Measurements from ENCODE around the gene SDS.

SDS gene, protein sequence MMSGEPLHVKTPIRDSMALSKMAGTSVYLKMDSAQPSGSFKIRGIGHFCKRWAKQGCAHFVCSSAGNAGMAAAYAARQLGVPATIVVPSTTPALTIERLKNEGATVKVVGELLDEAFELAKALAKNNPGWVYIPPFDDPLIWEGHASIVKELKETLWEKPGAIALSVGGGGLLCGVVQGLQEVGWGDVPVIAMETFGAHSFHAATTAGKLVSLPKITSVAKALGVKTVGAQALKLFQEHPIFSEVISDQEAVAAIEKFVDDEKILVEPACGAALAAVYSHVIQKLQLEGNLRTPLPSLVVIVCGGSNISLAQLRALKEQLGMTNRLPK

DNA sequence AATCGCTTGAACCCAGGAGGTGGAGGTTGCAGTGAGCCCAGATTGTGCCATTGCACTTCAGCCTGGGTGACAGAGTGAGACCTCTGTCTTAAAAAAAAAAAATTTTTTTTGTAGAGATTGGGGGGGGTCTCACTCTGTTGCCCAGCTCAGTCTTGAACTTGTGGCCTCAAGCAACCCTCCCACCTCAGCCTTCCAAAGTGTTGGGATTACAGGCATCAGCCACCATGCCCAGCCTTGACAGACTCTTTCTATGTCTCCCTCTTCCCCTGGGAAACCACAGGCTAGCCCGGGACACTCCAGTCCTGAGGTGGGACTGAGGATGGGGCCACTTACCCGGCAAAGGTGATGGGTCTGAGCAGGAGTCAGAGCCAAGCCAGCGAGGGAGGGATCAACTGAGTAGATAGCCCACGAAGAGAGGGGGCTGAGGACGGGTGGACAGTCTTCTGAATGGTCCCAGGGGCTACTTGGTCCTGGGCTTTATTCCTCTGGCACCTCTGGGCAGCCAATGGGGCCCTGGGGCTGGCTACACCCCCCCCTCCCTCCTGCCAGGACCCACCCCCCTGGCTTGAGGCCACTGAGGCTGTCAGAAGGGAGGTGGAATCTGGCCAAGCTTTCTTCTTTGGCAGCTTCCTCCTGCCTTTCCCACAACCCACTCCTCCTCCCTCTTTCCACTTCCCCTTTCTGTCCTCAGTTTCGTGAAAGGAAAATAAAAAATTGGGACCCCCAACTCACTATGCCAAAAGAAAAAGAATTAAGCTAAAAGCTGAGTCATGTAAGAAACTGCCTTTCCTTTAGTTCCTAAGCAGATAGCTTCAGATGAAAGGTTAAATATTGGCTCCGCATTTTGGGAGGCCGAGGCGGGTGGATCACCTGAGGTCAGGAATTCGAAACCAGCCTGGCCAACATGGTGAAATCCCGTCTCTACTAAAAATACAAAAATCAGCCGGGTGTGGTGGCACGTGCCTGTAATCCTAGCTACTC lies at the start of gene SDS:
SDS (minus strand) TSS at position 453 of the 981 bp plus-strand sequence. CDS start 4,179 bp downstream, outside the sequence.
- DNase-seq: peak; percentile 26 to 29
- TF ChIP-seq POLR2A (IDR thresholded peaks at IDR 0.05; ENCODE audit: low read length) (no peak), GATA1 (IDR thresholded peaks at IDR 0.05; ENCODE audit: low read depth, low read length) (no peak)

DNA sequence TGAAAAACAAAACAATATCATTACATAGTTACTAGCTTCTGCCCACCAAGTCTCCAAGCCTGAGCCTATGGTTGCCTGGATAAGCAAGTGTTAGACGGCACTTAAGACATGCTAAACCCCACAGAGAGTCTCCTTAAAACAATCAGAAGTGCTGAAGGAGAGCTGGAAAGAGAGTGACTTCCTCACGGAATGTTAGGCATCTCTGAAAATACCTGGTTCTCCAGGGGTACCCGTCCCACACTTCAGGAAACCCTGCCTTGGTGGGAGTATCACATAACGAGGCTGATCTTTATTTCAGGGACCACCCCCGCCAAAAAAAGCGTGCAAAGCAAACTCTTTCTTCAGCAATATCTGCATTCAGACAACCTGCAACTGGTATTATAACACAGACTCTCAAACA lies 49.6 kb upstream of the SDS start:
- no peak for DNase-seq
- TF ChIP-seq GATA1 (IDR thresholded peaks at IDR 0.05; ENCODE audit: low read depth, low read length): no peak
- no peak for TF ChIP-seq POLR2A (IDR thresholded peaks at IDR 0.05; ENCODE audit: low read length)

DNA sequence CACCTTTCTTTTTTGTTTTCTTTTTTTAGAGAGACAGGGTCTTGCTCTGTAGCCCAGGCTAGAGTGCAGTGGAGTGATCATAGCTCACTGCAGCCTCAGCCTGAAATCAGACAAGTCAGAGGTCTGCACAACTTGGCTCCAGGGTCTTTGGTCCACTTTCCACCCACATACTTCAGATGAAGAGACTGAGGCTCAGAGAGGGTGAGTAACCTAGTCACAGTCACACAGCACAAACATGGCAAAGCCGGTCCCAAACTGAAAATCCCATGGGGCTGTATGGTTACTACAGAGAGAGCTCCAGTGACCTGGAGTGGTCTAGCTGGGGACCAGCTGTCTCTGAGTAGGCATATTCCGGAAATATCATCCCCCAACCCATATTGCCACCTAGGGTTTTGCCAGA lies 48.8 kb upstream of the SDS start:
- TF ChIP-seq POLR2A (IDR thresholded peaks at IDR 0.05; ENCODE audit: low read length): no peak
- TF ChIP-seq GATA1 (IDR thresholded peaks at IDR 0.05; ENCODE audit: low read depth, low read length): no peak
- no peak for DNase-seq

DNA sequence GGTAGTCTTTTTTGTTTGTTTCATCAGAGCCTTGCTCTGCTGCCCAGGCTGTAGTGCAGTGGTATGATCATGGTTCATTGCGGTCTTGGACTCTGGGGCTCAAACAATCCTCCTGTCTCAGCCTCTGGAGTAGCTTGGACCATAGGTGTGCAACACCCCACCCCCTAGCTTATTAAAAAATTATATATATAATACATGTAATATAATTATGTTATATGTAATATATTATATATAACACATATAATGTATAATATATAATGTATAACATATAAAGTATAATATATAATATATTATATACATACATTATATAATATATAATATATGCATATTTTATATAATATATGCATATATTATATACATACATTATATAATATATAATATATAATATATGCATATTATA lies 46.2 kb upstream of the SDS start:
- DNase-seq: no peak
- no peak for TF ChIP-seq POLR2A (IDR thresholded peaks at IDR 0.05; ENCODE audit: low read length)
- no peak for TF ChIP-seq GATA1 (IDR thresholded peaks at IDR 0.05; ENCODE audit: low read depth, low read length)

DNA sequence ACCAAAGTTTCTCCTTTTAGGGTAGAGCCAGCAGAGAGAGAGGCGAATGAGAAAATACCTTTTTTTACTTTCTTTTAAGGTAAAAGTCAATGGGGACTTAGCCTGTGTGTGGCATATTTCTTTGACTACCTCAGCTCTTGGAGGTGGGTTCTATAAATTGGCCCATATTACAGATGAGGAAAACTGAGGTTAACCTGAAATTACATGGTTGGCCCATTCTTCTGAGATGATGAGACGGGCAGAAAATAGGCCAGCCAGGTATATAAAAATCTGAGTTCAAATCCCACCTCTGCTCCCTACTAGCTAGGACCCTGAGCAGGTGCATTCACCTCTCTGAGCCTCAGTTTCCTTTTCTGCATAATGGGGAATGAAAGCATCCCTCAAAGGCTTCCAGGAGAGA lies 45.6 kb upstream of the SDS start:
- no peak for TF ChIP-seq GATA1 (IDR thresholded peaks at IDR 0.05; ENCODE audit: low read depth, low read length)
- no peak for TF ChIP-seq POLR2A (IDR thresholded peaks at IDR 0.05; ENCODE audit: low read length)
- DNase-seq: no peak

DNA sequence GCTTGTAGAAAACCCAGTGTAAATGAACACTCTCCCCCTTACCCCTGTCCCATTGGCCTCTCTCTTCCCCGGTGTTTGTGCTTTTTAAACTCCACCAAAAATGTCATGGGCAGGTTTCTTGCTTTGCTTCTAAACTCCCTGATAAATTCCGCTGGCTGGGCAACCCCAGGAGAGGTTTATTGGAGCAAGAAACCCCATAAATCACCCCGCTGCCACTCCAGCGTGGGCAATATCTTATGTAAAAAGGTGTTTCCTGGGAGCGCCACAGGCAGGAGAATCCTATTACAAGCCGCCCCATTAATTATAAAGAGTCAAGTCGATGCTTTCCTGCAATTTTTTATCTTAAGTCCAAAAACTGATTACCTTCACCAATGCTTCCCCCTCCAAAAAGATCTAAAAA lies 45.2 kb upstream of the SDS start:
- TF ChIP-seq POLR2A (IDR thresholded peaks at IDR 0.05; ENCODE audit: low read length) (no peak), GATA1 (IDR thresholded peaks at IDR 0.05; ENCODE audit: low read depth, low read length) (no peak)
- DNase-seq: no peak

DNA sequence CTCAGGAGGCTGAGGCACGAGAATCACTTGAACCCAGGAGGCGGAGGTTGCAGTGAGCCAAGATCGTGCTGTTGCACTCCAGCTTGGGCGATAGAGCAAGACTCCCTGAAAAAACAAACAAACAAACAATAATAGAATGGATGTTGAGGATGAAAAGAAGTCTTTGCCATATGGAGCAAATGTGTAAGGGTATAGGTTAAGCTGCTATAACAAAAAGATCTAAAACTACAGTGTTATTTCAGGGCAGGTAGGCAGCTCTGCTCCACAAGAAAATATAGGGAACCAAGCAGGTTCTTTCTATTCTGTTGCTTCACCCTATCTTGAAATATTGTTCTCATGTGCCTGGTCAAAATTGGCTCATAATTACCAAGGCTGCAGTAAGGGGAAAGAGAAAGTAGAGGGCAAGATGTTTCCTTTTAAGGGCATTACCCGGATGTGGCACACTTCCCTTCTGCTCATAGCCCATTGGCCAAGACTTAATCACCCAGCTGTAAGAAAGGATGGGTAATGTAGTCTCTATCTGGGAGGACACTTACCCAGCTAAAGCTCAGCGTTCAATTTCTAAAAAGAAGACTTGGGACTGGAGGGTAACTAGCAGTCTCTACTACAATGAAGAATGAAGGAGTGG lies 42.0 kb upstream of the SDS start:
- no peak for TF ChIP-seq POLR2A (IDR thresholded peaks at IDR 0.05; ENCODE audit: low read length)
- TF ChIP-seq GATA1 (IDR thresholded peaks at IDR 0.05; ENCODE audit: low read depth, low read length): no peak

DNA sequence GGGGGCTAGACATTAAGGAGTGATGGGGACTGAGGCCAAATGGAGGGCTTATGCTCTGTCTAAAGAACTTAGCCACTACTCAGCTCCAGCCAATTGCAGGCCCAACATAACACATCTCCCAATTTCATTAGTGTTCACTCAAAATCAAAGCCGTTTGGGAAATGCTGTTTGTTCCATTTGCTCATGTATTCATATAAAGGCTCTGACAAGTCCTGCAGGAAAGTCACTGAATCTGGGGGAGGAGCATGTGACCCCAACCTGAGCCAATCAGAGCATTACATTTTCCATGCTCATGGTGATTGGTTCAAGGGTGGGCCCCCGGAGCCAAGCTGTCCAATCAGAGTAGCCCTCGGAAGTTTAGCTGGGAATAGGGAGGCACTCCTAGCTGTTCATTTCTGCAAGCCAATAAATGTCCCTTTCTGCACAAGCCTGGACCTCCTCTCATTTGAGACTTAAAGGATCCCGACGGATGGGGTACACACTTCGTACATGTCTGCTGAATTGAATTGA lies 39.4 kb upstream of the SDS start:
- no peak for DNase-seq
- TF ChIP-seq GATA1 (IDR thresholded peaks at IDR 0.05; ENCODE audit: low read depth, low read length) (no peak), POLR2A (IDR thresholded peaks at IDR 0.05; ENCODE audit: low read length) (no peak)

More for the DNA sequence above, 42.0 kb upstream of the SDS start:
- DNase-seq: no peak

DNA sequence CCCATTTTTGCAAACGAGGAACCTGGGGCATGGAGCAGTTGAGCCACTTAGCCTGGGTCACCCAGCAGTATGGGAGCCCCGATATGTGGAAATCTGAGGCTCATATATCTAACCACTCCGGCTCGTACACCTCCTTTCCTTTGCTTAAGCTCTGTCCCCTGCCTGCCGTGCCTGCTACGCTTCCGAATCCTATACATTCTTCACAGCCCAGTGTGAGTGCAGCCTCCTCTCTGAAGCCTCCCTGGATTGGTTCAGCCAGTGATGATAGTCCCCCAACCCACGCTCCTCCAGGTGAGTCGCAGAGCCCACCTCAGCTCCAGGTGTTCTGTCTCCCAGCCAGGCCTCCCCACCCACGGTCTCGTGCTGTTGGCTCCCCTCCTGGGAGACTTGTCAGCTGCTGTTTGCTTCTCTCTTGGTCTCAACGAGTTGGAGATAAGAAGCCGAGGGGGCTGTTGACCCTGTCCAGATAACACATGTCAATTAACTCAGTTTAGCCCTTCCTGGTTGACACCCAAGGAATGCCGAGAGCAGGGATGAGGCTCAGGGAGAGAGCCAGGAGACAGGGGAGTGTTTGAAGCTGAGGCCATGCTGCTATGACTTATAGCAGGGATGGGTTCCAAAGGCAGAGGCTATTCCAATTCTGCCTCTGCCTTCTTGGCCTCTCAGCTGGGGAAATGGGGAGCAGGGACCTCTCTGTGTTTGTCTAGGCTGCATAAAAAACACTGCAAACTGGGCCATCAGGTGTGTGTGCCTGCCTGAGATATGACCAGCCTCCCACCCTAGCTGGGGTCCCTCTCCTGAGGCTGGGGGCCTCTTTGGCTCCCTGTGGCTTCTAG lies 37.5 kb upstream of the SDS start:
- TF ChIP-seq POLR2A (IDR thresholded peaks at IDR 0.05; ENCODE audit: low read length) (no peak), GATA1 (IDR thresholded peaks at IDR 0.05; ENCODE audit: low read depth, low read length) (no peak)
- DNase-seq: no peak

GRCh38 chr12:113440336-113440735 lies 36.6 kb upstream of the SDS start:
- no peak for DNase-seq

GRCh38 chr12:113439606-113440030 lies 35.9 kb upstream of the SDS start:
- TF ChIP-seq GATA1 (IDR thresholded peaks at IDR 0.05; ENCODE audit: low read depth, low read length): no peak
- TF ChIP-seq POLR2A (IDR thresholded peaks at IDR 0.05; ENCODE audit: low read length): no peak
- peak; percentile 15 to 42 for DNase-seq

More at GRCh38 chr12:113440336-113440735, 36.6 kb upstream of the SDS start:
- TF ChIP-seq GATA1 (IDR thresholded peaks at IDR 0.05; ENCODE audit: low read depth, low read length) (no peak), POLR2A (IDR thresholded peaks at IDR 0.05; ENCODE audit: low read length) (no peak)

- no peak for DNase-seq
Measured at GRCh38 chr12:113439301-113439597, 35.6 kb upstream of the SDS start.

More at GRCh38 chr12:113439301-113439597, 35.6 kb upstream of the SDS start:
- TF ChIP-seq POLR2A (IDR thresholded peaks at IDR 0.05; ENCODE audit: low read length) (no peak), GATA1 (IDR thresholded peaks at IDR 0.05; ENCODE audit: low read depth, low read length) (no peak)

All from erythroblast (primary cell).